ENCODE results near the gene SETD3.

Gene SETD3

DNA sequence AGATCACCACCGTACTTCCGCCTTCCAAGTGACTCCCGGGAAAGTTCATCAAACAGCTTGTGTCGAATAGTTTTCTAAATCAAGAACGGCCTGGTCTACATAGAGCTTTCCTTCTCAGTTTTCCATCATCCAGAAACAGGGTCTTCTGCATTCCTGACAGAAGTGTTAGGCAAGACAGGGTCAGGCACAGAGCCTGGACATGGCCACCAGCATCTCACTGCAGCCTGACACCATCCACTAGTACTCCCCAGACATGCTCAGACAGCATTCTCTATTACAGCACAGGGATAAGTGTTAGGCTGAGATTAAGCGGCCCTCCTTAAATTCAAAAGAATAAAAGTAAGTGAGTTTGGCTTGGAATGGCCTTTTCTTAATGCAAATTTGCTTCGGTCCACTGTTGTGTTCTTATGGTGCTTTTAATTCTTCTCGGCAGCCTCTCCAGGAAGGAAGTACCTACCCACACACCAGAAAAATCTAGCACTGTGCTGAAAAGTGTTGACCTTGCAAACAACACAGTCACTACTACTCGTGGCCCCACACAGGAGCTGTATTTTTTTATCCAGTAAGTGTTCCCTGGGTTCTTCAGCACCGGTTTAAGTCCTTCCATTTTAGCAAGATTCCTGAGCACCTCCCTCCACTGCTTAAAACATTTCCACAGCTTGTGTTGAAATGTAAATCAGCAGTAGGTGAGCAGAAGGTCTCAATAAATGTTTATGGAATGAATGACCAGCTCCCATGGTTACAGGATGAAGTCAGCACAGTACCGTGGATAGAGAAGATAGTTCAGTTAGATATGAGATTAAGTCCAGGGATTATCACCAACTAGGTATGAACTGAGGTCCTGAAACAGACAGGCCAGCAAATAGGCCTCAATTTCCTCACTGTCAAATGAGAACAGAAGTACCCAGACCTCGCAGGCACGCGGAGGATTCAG is 44.1 kb downstream of the SETD3 start:
- H3K27ac ChIP-seq: no peak overlapping the region
- TF ChIP-seq ZFX (IDR thresholded peaks at IDR 0.05): no peak
- TF ChIP-seq, protein P1, sequence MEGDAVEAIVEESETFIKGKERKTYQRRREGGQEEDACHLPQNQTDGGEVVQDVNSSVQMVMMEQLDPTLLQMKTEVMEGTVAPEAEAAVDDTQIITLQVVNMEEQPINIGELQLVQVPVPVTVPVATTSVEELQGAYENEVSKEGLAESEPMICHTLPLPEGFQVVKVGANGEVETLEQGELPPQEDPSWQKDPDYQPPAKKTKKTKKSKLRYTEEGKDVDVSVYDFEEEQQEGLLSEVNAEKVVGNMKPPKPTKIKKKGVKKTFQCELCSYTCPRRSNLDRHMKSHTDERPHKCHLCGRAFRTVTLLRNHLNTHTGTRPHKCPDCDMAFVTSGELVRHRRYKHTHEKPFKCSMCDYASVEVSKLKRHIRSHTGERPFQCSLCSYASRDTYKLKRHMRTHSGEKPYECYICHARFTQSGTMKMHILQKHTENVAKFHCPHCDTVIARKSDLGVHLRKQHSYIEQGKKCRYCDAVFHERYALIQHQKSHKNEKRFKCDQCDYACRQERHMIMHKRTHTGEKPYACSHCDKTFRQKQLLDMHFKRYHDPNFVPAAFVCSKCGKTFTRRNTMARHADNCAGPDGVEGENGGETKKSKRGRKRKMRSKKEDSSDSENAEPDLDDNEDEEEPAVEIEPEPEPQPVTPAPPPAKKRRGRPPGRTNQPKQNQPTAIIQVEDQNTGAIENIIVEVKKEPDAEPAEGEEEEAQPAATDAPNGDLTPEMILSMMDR (conservative IDR thresholded peaks at IDR 0.05): no peak

DNA sequence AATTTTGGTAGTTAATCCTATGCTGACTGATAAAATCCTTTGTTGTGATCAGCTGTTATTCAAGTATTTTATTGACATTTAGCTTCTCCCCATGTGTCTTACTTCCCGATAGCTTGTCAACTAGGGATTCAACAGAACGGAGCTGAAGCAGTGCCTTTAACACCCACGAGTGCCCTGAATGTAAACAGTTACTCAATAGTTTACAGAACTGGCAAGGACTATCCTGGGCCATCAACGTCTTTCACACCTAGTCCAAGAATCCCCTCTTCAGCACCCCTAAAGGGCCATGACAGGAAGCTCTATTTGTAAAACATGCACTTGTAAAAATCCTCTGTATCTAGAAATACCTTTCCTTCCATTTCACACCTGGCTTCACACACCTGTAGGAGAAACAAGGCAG is 45.3 kb downstream of the SETD3 start:
- H3K27ac ChIP-seq: no peak overlapping the region
- TF ChIP-seq ZFX (IDR thresholded peaks at IDR 0.05): no peak
- TF ChIP-seq, protein P1 (conservative IDR thresholded peaks at IDR 0.05): no peak

DNA sequence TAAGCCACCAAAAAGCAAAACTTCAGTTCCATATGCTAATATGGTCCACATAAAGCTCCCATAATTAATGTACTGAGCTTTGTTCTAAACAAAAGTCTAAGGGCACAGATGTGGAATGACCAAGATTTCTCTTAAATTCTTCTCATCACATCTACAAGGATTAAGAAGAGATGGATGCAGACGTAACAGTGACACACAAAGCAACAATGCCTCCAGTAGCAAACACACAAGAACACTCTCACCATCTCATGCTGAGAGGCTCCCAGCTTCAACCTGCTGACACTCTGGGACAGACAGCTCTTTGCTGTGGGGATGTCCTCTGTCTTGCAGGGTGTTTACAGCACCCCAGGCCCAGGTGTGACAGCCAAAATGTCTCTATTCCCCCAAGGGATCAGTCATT is 48.2 kb downstream of the SETD3 start:
- no peak for TF ChIP-seq ZFX (IDR thresholded peaks at IDR 0.05)
- TF ChIP-seq, protein P1 (conservative IDR thresholded peaks at IDR 0.05): no peak
- no peak overlapping the region for H3K27ac ChIP-seq

DNA sequence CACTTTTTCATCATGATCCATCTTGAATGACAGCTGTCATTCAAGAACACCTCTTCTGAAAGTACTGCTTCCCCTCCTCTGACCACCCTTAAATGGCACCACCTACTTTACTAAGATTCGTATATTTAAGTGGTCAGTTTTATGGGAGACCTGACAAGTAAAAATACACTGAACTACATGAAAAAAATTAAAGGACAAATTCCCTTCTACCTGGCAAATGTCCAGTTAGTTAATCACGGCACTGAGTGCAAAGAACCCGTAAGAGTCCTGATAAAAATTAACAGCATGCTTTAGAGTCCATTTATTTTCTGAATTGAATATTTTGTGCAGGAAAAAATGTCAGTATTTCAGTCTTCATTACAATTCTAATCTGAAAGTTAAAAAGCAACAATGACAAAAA is 48.7 kb downstream of the SETD3 start:
- TF ChIP-seq, protein P1 (conservative IDR thresholded peaks at IDR 0.05): no peak
- TF ChIP-seq ZFX (IDR thresholded peaks at IDR 0.05): no peak
- no peak overlapping the region for H3K27ac ChIP-seq

DNA sequence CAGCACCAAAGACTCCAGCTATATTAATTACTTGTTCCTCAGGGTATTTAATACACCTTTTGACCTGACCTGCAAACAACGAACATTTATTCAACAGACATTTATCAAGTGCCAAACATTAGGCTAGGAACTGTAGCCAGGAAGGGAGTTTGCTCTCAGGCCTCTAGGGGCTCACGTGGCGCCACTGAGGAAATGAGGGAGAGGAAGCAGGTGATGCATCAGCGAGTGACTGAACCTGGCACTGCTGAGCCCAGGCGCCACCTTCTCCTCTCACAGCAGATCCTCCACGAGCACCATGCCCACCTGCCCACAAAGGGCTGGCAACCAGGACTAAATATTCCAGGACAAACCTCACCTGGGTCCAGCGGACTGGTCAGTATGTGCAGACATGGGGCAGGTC is 50.2 kb downstream of the SETD3 start:
- H3K27ac ChIP-seq: no peak overlapping the region
- TF ChIP-seq, protein P1 (conservative IDR thresholded peaks at IDR 0.05): peak; percentile 73
- TF ChIP-seq ZFX (IDR thresholded peaks at IDR 0.05): no peak

DNA sequence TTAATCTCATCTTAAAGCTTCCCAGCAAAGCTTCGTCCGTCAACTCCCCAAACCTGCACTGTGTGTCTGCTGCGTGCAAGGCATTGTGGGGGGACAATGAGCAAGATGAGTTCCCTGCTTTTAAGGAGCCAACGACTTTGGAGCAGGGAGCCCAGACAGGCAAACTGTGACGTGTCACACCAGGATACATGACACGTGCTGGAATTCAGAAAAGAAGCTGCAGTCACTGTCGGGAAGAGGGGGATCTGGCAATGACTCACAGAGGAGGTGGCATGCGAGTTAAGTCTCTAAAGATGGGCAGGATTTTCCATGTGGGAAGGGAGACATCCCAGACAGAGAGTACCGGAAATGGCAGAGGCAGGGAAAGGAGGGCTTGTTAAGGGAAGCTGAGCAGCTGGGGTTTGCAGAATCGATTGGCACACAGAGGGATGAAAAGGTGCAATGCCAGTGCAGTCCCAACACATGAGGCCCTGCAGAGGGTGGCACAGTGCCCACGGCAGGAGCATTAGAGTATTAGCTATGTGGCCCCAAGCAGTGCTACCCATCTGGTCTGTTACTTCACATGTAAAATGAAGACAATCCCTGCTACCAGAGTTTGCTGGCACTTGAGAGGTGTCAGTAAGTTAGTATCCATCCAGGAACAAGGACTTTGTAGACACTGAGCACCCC is 52.9 kb downstream of the SETD3 start:
- H3K27ac ChIP-seq: no peak overlapping the region
- no peak for TF ChIP-seq ZFX (IDR thresholded peaks at IDR 0.05)
- TF ChIP-seq, protein P1 (conservative IDR thresholded peaks at IDR 0.05): no peak

DNA sequence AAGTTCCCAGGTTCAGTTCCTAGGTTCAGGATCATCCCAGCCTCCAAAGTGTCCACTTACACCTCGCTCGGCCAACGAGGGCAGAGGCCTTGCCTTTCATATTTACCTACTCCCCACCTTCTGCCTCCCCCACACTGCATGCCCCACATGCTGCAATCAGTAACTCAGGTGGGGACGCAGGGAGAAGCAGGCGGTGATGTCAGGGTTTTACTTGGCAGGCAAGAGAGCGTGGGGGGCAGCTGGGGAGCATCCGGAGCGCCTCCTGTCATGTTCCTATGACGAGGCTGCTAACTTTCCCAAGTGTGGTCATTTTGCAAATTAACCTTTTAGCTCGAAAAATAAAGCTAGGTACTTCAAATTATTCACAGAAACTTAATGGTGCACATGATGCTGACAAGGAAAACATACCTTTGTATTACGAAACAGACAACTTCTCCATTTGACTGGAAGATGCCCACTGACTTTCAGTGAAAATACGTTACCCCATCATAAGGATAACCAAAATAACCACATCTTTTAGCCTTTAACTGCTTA is 53.8 kb downstream of the SETD3 start:
- TF ChIP-seq, protein P1 (conservative IDR thresholded peaks at IDR 0.05): no peak
- no peak for TF ChIP-seq ZFX (IDR thresholded peaks at IDR 0.05)
- no peak overlapping the region for H3K27ac ChIP-seq
